Esophagus muscularis mucosa (tissue), 4 donors: ENCODE measurements around the gene PRRC2B. TPM values are rescaled to one million over a fixed set of nuclear protein-coding genes. Genes with fewer than 3 reads are reported as not detected.

Experiments used
- DNase-seq: peaks from one replicate; pipeline ENCODE4 v3.0.0-alpha.2; 2017; ENCODE audit errors: extremely low spot score
- H3K27ac ChIP-seq, 4 donors: fragments of 200-600 bp; sonication (generic); replicated peaks in 1 of 4; 1 replicate in 3 of 4; 2 replicates in 1 of 4; pipeline ENCODE4 v1.5.1; 2016 to 2019; ENCODE audit warnings: mild to moderate bottlenecking in 1 of 4
- H3K27me3 ChIP-seq, 4 donors: fragments of 200-600 bp; sonication (generic); one replicate each; pipeline versions ENCODE4 v1.5.1 to v1.6.0; 2016 to 2019
- H3K36me3 ChIP-seq, 4 donors: fragments of 200-600 bp; sonication (generic); one replicate each; pipeline ENCODE4 v1.5.1; 2016 to 2019
- H3K4me1 ChIP-seq, 4 donors: fragments of 200-600 bp; sonication (generic); one replicate each; pipeline ENCODE4 v1.5.1; 2016 to 2019
- H3K4me3 ChIP-seq, 4 donors: fragments of 200-600 bp; sonication (generic); 1 replicate in 2 of 4; 2 replicates in 2 of 4; pipeline ENCODE4 v1.5.1; 2016 to 2019; ENCODE audit warnings: mild to moderate bottlenecking in 4 of 4, moderate library complexity in 1 of 4
- H3K9me3 ChIP-seq, 4 donors: fragments of 200-600 bp; sonication (generic); 1 replicate in 3 of 4; 2 replicates in 1 of 4; pipeline ENCODE4 v1.5.1; 2016 to 2019
- EP300 ChIP-seq: sonication (generic); formaldehyde crosslinking; IDR thresholded peaks from one replicate; pipeline ENCODE4 v1.6.1; 2017; ENCODE audit warnings: antibody characterized with exemption
- POLR2A ChIP-seq: fragments of 450-650 bp; IDR thresholded peaks from one replicate; pipeline ENCODE4 v1.6.1; 2017; ENCODE audit warnings: antibody characterized with exemption, moderate library complexity, mild to moderate bottlenecking, low read depth
- POLR2AphosphoS5 ChIP-seq, 2 donors: sonication (generic); formaldehyde crosslinking; IDR thresholded peaks; one replicate each; pipeline ENCODE4 v1.6.1; 2017; ENCODE audit warnings: antibody characterized with exemption in 2 of 2
- WGBS: methylation state at CpG from one replicate; pipeline ENCODE4 v1.1.5; 2018; 5-methylcytosine and 5-hydroxymethylcytosine counted together
- intact Hi-C: fragments of 100-400 bp; cut with DNase I; formaldehyde crosslinking; loops from one replicate; pipeline ENCODE4 v1.15.1; 2023
- total RNA-seq, 4 donors: library from RNA; depleted of rRNA; stranded (reverse); fragments of >200 nt; gene quantifications; one replicate each; pipeline versions ENCODE4 v1.1.0 to v1.2.1, GENCODE V29; 2016
- TF ChIP-seq, protein P1 (sequence below), 3 experiments: fragments of 200-600 bp in 2 of 3; fragments of 450-650 bp in 1 of 3; sonication (generic) in 2 of 3; IDR thresholded peaks; one replicate each; pipeline ENCODE4 v1.5.1; 2017 to 2019; ENCODE audit warnings: antibody characterized with exemption in 3 of 3, mild to moderate bottlenecking in 2 of 3, moderate library complexity in 1 of 3

The PRRC2B gene
- total RNA-seq, 4 donors from 2014 or later: 109 to 226 (median 148) TPM

DNA sequence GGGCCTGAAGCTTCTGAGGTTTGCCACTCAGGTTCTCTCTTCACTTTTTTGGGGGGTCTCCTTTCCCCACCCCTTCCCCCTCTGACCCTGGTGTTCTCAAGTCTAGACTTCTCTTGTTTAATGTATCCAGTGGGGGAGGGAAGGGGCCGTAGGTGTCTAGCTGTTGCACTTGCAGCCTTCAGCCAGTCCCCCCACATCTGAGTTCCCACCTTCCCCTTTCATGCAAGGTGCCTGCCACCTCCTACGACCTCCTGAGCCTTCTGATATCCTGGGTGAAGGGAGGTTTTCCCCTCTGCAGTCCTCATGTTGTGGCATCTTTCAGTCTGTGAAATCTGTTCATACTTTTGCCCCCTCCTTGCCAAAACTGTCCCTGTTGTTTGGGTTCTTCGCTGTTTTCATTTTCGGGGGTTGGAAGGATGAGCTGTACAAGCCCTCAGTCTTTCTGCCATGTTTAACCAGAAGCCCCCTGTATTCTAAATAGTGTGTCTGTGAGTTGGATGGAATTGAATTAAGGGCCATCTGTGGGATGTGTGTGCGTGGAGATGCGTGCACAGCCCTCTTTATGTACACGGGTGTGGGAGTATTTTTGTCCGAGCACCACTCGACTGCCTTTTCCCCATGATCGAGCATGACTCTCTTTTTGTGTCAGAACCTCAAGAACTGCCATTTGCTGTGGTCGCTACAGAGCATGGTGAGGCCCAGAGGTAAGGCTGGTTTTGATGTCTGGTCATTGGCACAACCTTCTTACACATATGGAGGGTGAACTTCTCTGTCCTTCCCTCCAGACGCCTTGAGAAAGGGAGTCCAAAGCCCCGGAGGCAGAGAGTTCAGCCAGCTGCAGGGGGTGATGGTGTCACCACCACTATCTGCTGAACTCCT lies 23.6 kb downstream of the PRRC2B start:
- Histone ChIP-seq H3K36me3 (peaks cover 0 to 3% (median 0%) of the 10 kb centered on the region in 4 donors), H3K27me3 (no peaks in the 10 kb centered on the region), H3K4me1 (peaks cover 82 to 100% (median 100%) of the 10 kb centered on the region in 4 donors), H3K4me3 (no peak overlapping the region), H3K9me3 (no peaks in the 10 kb centered on the region), H3K27ac (peak overlapping the region; percentile 66 to 79 (median 72))
- TF ChIP-seq, protein P1, sequence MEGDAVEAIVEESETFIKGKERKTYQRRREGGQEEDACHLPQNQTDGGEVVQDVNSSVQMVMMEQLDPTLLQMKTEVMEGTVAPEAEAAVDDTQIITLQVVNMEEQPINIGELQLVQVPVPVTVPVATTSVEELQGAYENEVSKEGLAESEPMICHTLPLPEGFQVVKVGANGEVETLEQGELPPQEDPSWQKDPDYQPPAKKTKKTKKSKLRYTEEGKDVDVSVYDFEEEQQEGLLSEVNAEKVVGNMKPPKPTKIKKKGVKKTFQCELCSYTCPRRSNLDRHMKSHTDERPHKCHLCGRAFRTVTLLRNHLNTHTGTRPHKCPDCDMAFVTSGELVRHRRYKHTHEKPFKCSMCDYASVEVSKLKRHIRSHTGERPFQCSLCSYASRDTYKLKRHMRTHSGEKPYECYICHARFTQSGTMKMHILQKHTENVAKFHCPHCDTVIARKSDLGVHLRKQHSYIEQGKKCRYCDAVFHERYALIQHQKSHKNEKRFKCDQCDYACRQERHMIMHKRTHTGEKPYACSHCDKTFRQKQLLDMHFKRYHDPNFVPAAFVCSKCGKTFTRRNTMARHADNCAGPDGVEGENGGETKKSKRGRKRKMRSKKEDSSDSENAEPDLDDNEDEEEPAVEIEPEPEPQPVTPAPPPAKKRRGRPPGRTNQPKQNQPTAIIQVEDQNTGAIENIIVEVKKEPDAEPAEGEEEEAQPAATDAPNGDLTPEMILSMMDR (IDR thresholded peaks at IDR 0.05): no peak
- no peak for TF ChIP-seq EP300
- no peak for TF ChIP-seq POLR2A
- no peak for TF ChIP-seq POLR2AphosphoS5 (IDR thresholded peaks at IDR 0.05)
- 57% methylated on average over 13 of the region's 13 CpGs for WGBS
- no peak for DNase-seq
- intact Hi-C loops: no loop called here

DNA sequence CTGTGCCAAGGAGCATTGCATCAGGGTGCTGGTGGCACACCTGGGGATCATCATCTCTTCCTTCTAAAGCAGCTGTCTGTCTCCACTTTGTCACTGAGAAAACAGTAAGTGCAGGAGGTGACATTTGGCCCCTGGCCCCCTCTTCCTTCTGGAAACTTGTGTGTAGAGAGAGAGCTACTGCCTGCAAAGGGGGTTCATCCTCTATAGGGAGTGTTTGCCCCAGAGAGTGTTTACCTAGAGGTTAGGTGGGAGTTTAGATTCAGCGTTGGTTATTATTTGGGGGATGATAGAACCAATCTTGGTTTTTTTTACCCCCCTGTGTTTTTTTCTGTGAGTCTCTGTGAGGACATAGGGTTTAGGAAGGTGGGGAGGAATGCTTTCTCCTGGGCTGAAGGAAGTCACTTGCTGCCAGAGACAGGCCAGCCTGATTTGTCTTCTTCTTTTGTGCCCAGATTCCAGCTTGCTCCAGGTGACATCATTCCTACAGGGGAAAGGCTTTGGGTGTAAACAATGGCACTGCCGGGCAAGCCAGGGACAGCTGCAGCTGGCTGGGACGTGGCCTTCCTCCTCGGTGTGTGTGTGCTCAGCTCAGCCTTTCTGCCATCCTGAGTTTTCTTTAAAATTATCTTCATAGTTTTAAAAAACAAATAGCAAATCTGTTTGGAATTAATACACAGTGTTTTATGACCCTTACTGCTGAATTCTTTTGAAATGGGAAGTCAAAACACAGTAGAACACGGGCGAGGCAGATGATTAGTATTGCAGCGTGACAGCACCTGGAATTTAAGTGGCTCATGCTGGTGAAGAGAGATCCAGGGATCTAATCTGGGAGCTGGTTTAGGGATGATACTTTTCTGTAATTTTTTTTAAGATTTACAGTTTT lies 24.5 kb downstream of the PRRC2B start:
- Histone ChIP-seq H3K4me1 (peaks cover 90 to 100% (median 100%) of the 10 kb centered on the region in 4 donors), H3K36me3 (peaks cover 0 to 3% (median 0%) of the 10 kb centered on the region in 4 donors)
- WGBS: 20% methylated on average over 7 of the region's 7 CpGs

DNA sequence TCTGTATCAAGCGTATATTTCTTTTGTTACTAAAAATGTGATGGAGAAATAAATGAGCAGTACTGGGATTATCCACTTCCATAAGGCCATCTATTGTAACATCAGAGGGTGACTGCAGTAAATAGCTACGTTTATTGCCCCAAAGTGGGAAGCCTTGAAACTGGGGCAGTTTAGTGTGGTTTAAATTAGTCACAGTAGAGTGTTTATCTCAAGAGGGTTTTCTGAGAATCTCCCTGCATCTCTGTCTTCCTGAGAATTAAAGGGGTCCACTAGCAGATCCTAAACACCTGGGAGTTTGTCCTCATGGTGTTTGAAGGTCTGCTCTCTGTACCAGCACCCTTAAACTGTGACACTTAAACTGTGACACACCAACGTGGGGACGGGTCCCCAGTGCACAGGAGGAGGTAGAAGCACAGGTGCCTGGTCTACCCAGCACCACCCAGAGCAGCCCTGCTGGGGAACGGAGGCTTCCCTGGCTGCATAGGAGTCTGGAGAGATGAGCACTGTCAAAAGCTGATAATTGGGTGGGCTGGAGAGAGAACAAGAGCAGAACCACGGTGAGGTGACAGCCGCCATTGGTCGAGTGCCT lies 25.2 kb downstream of the PRRC2B start:
- H3K4me1 ChIP-seq: peaks cover 92 to 100% (median 100%) of the 10 kb centered on the region in 4 donors
- TF ChIP-seq, protein P1 (IDR thresholded peaks at IDR 0.05): no peak
- TF ChIP-seq EP300 (no peak), POLR2A (no peak), POLR2AphosphoS5 (IDR thresholded peaks at IDR 0.05) (no peak)
- no peak for DNase-seq

More for the DNA sequence above, 24.5 kb downstream of the PRRC2B start:
- H3K4me3 ChIP-seq: no peak overlapping the region
- peak overlapping the region; percentile 66 to 79 (median 72) for H3K27ac ChIP-seq
- no peaks in the 10 kb centered on the region for H3K9me3 ChIP-seq
- TF ChIP-seq POLR2AphosphoS5 (IDR thresholded peaks at IDR 0.05) (peak in 1 of 2 donors; percentile 41), EP300 (no peak), POLR2A (no peak)
- TF ChIP-seq, protein P1 (IDR thresholded peaks at IDR 0.05): no peak
- intact Hi-C loops: no loop called here
- DNase-seq: no peak
- no peaks in the 10 kb centered on the region for H3K27me3 ChIP-seq

DNA sequence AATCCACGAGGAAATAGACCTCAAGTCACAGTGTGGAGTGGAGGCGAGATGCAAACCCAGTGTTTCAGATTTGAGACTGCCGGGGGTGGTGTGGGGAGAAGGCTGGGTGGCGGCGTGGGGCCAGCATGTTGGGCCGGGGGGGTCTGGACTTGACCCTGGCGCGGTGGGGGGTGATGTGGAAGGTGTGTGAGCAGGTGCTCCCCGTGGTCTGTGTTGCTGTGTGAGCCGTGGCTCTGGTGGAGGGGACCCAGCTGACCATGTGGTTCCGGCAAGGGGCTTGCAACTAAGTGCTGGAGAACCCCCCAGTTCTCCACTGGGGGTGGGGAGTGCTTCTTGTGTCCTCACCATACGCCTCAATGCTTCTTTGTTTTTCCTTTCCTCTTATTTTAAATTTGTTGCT lies 25.8 kb downstream of the PRRC2B start:
- intact Hi-C loops: loop anchor here (5.0 kb wide), 1 partner anchor 67 kb away; no protein-coding TSS in a partner anchor
- no peak overlapping the region for H3K4me3 ChIP-seq
- H3K27me3 ChIP-seq: no peaks in the 10 kb centered on the region
- TF ChIP-seq, protein P1 (IDR thresholded peaks at IDR 0.05): no peak
- TF ChIP-seq POLR2AphosphoS5 (IDR thresholded peaks at IDR 0.05) (no peak), EP300 (no peak), POLR2A (no peak)
- no peak for DNase-seq
- H3K36me3 ChIP-seq: peaks cover 0 to 3% (median 0%) of the 10 kb centered on the region in 4 donors
- H3K4me1 ChIP-seq: peaks cover 94 to 100% (median 99%) of the 10 kb centered on the region in 4 donors
- WGBS: 77% methylated on average over 12 of the region's 12 CpGs
- H3K9me3 ChIP-seq: no peaks in the 10 kb centered on the region
- H3K27ac ChIP-seq: peak overlapping the region in 3 of 4 donors; percentile 66 to 79 (median 69)

More for the DNA sequence above, 25.2 kb downstream of the PRRC2B start:
- no peaks in the 10 kb centered on the region for H3K27me3 ChIP-seq
- no peak overlapping the region for H3K4me3 ChIP-seq
- 59% methylated on average over 6 of the region's 8 CpGs for WGBS
- no peaks in the 10 kb centered on the region for H3K9me3 ChIP-seq
- intact Hi-C loops: no loop called here
- H3K27ac ChIP-seq: peak overlapping the region; percentile 66 to 79 (median 72)
- peaks cover 0 to 3% (median 0%) of the 10 kb centered on the region in 4 donors for H3K36me3 ChIP-seq
